HL-60 (cell line): ENCODE measurements around the gene MPST.

Source experiments
- DNase-seq, 2 experiments: peaks; one replicate each; pipeline ENCODE4 v3.0.0-alpha.2; 2010 to 2020; ENCODE audit warnings: low read depth in 1 of 2, low spot score in 1 of 2
- H3K27ac ChIP-seq: fragments of 250-450 bp; sonication (Bioruptor Pico); replicated peaks from 2 replicates; pipeline ENCODE4 v1.5.1; 2020; ENCODE audit warnings: mild to moderate bottlenecking, moderate library complexity
- H3K27me3 ChIP-seq: fragments of 250-450 bp; sonication (Bioruptor Pico); 2 replicates; pipeline ENCODE4 v1.5.1; 2021; ENCODE audit warnings: mild to moderate bottlenecking, moderate library complexity; ENCODE audit not compliant: insufficient read depth, poor library complexity, severe bottlenecking
- H3K4me3 ChIP-seq: replicated peaks from 2 replicates; pipeline ENCODE4 v1.5.1; 2011; ENCODE audit warnings: mild to moderate bottlenecking, control low read depth, low read length; ENCODE audit not compliant: insufficient read depth
- CTCF ChIP-seq: IDR thresholded peaks from one replicate; pipeline ENCODE4 v1.5.1; 2011; ENCODE audit warnings: low read length, control low read depth, inconsistent platforms; ENCODE audit not compliant: insufficient read depth
- GABPA ChIP-seq: IDR thresholded peaks from 2 replicates; pipeline ENCODE4 v1.6.1; 2012; ENCODE audit warnings: low read depth
- POLR2AphosphoS5 ChIP-seq: IDR thresholded peaks from 2 replicates; pipeline ENCODE4 v1.6.1; 2012; ENCODE audit warnings: low read depth
- SPI1 ChIP-seq: IDR thresholded peaks from 2 replicates; pipeline ENCODE4 v1.6.1; 2012; ENCODE audit warnings: low read depth, mild to moderate bottlenecking, borderline replicate concordance
- TF ChIP-seq, protein P1 (sequence below): IDR thresholded peaks from 2 replicates; pipeline ENCODE4 v1.6.1; 2012; ENCODE audit warnings: low read depth; ENCODE audit not compliant: insufficient replicate concordance

Gene MPST

DNA sequence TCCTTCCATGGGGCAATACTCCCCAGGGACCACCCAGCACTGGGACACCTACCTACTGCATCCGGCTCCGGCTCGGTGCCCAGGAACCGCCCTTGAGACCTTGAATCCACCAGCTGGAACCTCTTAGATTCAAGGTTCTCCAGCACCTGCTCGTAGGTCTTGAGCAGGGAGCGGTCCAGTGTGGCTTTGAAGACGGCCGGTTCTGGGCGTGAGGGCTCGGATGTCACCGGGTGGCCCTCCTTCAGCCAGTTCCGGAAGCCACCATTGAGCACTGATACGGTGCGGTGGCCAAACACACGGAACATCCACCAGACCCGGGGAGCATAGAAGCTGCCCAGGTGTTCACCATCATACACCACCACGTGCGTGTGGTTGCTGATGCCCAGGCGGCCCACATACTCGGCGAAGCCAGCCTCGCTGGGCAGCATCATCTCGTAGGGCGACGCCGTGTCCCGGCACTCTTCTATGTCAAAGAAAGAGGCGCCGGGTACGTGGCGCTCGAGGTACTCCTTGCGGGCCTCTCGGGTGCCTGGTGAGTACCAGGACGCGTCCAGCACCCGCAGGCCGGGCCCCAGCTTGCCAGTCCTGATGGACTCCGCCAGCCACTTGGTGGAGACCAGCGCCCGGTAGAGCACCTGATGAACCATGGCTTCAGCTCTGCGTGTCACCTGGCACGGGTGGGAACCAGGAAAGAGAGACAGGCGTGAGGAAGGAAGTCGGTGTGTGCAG is 1.3 kb upstream of the MPST start:
- peak in 1 of 2 experiments; percentile 31 for DNase-seq
- peak overlapping the region; percentile 90 for H3K4me3 ChIP-seq
- H3K27ac ChIP-seq, result peak overlapping the region; percentile 76
- H3K27me3 ChIP-seq, result no peaks in the 10 kb centered on the region
- peak; percentile 54; the same call in 1 of the 2 replicates for TF ChIP-seq SPI1
- TF ChIP-seq GABPA, result no peak

- Histone ChIP-seq H3K27me3 (no peaks in the 10 kb centered on the region), H3K27ac (peak overlapping the region; percentile 76), H3K4me3 (peak overlapping the region; percentile 90)
- DNase-seq, result peak in 1 of 2 experiments; percentile 54
- TF ChIP-seq CTCF, result no peak
- TF ChIP-seq, protein P1, sequence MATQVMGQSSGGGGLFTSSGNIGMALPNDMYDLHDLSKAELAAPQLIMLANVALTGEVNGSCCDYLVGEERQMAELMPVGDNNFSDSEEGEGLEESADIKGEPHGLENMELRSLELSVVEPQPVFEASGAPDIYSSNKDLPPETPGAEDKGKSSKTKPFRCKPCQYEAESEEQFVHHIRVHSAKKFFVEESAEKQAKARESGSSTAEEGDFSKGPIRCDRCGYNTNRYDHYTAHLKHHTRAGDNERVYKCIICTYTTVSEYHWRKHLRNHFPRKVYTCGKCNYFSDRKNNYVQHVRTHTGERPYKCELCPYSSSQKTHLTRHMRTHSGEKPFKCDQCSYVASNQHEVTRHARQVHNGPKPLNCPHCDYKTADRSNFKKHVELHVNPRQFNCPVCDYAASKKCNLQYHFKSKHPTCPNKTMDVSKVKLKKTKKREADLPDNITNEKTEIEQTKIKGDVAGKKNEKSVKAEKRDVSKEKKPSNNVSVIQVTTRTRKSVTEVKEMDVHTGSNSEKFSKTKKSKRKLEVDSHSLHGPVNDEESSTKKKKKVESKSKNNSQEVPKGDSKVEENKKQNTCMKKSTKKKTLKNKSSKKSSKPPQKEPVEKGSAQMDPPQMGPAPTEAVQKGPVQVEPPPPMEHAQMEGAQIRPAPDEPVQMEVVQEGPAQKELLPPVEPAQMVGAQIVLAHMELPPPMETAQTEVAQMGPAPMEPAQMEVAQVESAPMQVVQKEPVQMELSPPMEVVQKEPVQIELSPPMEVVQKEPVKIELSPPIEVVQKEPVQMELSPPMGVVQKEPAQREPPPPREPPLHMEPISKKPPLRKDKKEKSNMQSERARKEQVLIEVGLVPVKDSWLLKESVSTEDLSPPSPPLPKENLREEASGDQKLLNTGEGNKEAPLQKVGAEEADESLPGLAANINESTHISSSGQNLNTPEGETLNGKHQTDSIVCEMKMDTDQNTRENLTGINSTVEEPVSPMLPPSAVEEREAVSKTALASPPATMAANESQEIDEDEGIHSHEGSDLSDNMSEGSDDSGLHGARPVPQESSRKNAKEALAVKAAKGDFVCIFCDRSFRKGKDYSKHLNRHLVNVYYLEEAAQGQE, result no peak
Observed at GRCh38 chr22:37018815-37019308, 680 bp upstream of the MPST start.

GRCh38 chr22:37020192-37020479 is 594 bp downstream of the MPST start:
- Histone ChIP-seq H3K4me3 (peak overlapping the region; percentile 83), H3K27me3 (no peaks in the 10 kb centered on the region), H3K27ac (peak overlapping the region; percentile 86)
- no peak for TF ChIP-seq POLR2AphosphoS5
- TF ChIP-seq SPI1, result no peak
- no peak for TF ChIP-seq CTCF
- TF ChIP-seq GABPA, result no peak
- TF ChIP-seq, protein P1, result no peak
- peak in 1 of 2 experiments; percentile 42 for DNase-seq

- DNase-seq, result no peak
- no peaks in the 10 kb centered on the region for H3K27me3 ChIP-seq
- H3K4me3 ChIP-seq, result peak overlapping the region; percentile 83; the same call in 1 of the 2 replicates
- H3K27ac ChIP-seq, result no peak overlapping the region
- no peak for TF ChIP-seq CTCF
- no peak for TF ChIP-seq GABPA
- TF ChIP-seq, protein P1, result no peak
- TF ChIP-seq POLR2AphosphoS5, result no peak
- TF ChIP-seq SPI1, result no peak
Observed at GRCh38 chr22:37021041-37021440, 1.5 kb downstream of the MPST start.
